Glomerular visceral epithelial cell (primary cell): ENCODE measurements around the gene KANSL3.
A peak's percentile ranks its signal among the peaks of the same experiment; 100 is the strongest.
"Not testable (repeated sequence)": the region's sequence is repeated elsewhere in the genome, so short reads cannot be mapped to it uniquely, and the experiment has no call there.

Experiments
- DNase-seq: peaks from one replicate; pipeline ENCODE4 v3.0.0-alpha.2; 2016; ENCODE audit errors: extremely low spot score

KANSL3 gene

GRCh38 chr2:96558485-96558884 lies 79.6 kb downstream of the KANSL3 start:
- DNase-seq: no peak

GRCh38 chr2:96558061-96558460 lies 80.1 kb downstream of the KANSL3 start:
- DNase-seq: no peak

GRCh38 chr2:96557421-96557820 lies 80.7 kb downstream of the KANSL3 start:
- not testable (repeated sequence) for DNase-seq

- peak; percentile 99 for DNase-seq
Measured at GRCh38 chr2:96556441-96557330, 81.4 kb downstream of the KANSL3 start.

GRCh38 chr2:96555146-96555610 lies 82.9 kb downstream of the KANSL3 start:
- no peak for DNase-seq

GRCh38 chr2:96554293-96555145 lies 83.6 kb downstream of the KANSL3 start:
- peak; percentile 65 for DNase-seq

- not testable (repeated sequence) for DNase-seq
Measured at GRCh38 chr2:96553957-96554292, 84.2 kb downstream of the KANSL3 start.

GRCh38 chr2:96553176-96553956 lies 84.7 kb downstream of the KANSL3 start:
- no peak for DNase-seq

- DNase-seq: no peak
Measured at GRCh38 chr2:96552315-96553175, 85.6 kb downstream of the KANSL3 start.

GRCh38 chr2:96551605-96552314 lies 86.4 kb downstream of the KANSL3 start:
- DNase-seq: no peak

GRCh38 chr2:96550787-96551604 lies 87.1 kb downstream of the KANSL3 start:
- no peak for DNase-seq

- peak; percentile 38 for DNase-seq
Measured at GRCh38 chr2:96549967-96550786, 87.9 kb downstream of the KANSL3 start.

GRCh38 chr2:96549466-96549785 lies 88.7 kb downstream of the KANSL3 start:
- no peak for DNase-seq

- DNase-seq: no peak
Measured at GRCh38 chr2:96548558-96549465, 89.3 kb downstream of the KANSL3 start.

GRCh38 chr2:96547731-96548171 lies 90.4 kb downstream of the KANSL3 start:
- DNase-seq: no peak

- DNase-seq: no peak
Measured at GRCh38 chr2:96547203-96547641, 90.9 kb downstream of the KANSL3 start.

GRCh38 chr2:96546797-96547196 lies 91.3 kb downstream of the KANSL3 start:
- DNase-seq: no peak
